ENCODE results near the gene OR5H2.

Gene OR5H2

DNA sequence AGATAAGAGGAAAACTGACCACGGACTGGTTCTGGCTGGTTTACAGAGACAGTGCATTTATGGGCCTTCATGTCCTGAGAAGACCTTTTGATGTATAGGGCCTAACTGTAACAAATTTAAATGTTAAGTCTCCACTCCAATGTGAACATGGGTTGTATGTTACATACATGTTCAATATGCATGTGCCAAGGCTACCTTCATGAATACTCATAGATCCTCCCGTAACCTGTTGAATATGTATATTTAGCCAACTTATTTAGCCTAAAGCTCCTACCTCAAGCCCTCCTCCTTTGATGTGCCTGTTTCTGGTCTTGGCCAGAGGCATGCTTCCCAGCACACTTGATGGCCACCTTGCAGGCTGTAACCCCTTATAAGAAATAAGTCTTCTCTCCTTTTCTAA lies at the start of gene OR5H2:
OR5H2 (plus strand) TSS at position 301 of the 400 bp plus-strand sequence. CDS start 398 bp downstream, outside the sequence.
- DNase-seq (ENCODE audit: low read depth, low spot score): no peak

DNA sequence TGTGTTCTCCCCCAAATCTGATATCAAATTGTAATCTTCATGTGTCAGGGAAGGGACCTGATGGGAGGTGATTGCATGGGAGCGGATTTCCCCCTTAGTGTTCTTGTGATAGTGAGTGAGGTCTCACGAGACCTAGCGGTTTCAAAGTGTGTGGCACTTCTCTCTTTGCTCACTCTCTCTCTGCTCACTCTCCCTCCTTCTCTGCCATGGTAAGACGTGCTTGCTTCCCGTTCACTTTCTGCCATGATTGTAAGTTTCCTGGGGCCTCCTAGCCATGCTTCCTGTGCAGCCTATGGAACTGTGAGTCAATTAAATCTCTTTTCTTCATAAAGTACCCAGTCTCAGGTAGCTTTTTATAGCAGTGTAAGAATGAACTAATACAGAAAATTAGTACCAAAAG lies 48.8 kb upstream of the OR5H2 start:
- DNase-seq (ENCODE audit: low read depth, low spot score): no peak

- no peak for DNase-seq (ENCODE audit: low read depth, low spot score)
Measured at GRCh38 chr3:98240131-98240530, 42.2 kb upstream of the OR5H2 start.

DNA sequence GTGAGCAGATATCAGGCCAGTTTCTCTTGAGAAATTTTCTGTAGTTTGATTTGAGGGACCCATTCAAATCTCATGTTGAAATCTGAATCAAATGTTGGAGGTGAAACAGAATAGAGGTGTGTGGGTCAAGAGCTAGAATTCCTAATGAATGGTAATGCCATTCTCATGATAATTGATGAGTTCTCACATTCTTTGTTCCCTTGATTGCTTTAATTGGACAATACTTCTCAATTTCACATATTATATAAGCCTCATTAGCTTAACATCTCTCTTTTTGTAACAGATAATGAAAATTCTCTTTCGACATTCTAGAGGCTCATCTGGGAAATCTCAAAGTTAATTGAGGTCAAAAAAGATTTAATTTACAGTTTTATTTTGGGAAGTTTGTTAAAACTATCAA lies 40.1 kb upstream of the OR5H2 start:
- DNase-seq (ENCODE audit: low read depth, low spot score): no peak

DNA sequence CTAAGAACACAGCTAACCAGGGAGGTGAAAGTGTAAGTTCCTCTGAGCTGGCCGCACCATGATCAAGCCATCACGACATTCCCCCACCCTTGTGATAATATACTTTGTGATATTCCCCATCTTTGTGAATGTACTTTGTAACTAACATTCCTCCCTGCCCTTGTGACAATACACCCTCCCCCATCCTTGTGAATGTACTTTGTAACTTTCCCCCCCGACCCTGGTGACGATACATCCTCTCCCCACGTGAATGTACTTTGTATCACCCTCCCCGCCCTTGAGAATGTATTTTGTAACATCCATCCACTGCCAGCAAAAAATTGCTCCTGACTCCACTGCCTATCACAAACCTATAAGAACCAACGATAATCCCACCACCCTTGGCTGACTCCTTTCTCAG lies 38.5 kb upstream of the OR5H2 start:
- no peak for DNase-seq (ENCODE audit: low read depth, low spot score)

- DNase-seq (ENCODE audit: low read depth, low spot score): no peak
Measured at GRCh38 chr3:98246142-98246541, 36.2 kb upstream of the OR5H2 start.

DNA sequence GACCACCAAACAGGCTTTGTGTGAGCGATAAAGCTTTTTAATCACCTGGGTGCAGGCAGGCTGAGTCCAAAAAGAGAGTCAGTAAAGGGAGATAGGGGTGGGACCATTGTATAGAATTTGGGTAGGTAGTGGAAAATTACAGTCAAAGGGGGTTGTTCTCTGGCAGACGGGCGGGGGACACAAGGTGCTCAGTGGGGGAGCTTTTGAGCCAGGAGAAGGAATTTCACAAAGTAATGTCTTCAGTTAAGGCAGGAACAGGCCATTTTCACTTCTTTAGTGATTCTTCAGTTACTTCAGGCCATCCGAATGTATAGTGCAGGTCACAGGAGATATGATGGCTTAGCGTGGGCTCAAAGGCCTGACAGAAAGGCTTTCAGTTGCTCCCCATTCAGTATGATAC lies 26.3 kb upstream of the OR5H2 start:
- DNase-seq (ENCODE audit: low read depth, low spot score): peak; percentile 25

- peak; percentile 19 for DNase-seq (ENCODE audit: low read depth, low spot score)
Measured at GRCh38 chr3:98259707-98260106, 22.6 kb upstream of the OR5H2 start.

DNA sequence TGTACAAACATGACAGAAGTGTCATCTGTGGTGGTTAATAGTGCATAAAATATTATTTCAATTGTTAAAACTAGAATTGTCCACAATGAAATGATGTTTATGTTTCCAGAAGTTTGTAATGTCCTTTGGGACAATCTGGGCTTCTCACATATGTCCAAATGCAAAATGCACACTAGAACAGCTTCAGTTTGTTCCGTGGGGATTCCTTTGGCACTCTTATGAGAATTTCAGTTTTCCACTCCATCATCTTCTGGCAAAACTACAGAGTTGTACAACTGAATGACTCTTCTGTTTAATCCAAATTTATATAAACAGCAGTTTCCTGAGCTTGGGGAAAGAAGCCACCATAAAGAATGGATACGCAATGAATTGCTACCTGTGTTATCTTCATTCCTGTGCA lies 20.3 kb upstream of the OR5H2 start:
- no peak for DNase-seq (ENCODE audit: low read depth, low spot score)

DNA sequence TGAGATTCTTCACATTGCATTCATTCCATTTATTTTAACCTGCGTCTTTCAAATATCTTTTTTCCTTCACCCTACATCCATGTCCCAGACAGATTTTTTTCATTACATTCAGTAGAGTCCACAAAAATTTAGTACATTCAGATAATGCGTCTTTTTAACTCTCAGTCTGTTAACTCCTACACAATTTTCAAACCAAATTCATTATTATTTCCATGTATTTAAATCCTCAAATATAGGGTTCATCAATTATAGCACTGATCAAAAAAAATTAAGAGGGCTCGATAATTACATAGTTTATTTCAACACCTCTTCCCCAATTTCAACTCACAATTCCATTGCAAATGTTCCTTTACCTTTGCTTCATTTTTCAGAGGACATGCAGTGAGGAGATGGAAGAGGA lies 18.4 kb upstream of the OR5H2 start, which contains the start of gene OR5H6:
OR5H6 (plus strand) TSS at position 301 of the 400 bp plus-strand sequence; CDS start at position 390, 89 bp downstream.
- no peak for DNase-seq (ENCODE audit: low read depth, low spot score)

- no peak for DNase-seq (ENCODE audit: low read depth, low spot score)
Measured at GRCh38 chr3:98269846-98270245, 12.5 kb upstream of the OR5H2 start.

- DNase-seq (ENCODE audit: low read depth, low spot score): peak; percentile 23
Measured at GRCh38 chr3:98272126-98272525, 10.2 kb upstream of the OR5H2 start.

DNA sequence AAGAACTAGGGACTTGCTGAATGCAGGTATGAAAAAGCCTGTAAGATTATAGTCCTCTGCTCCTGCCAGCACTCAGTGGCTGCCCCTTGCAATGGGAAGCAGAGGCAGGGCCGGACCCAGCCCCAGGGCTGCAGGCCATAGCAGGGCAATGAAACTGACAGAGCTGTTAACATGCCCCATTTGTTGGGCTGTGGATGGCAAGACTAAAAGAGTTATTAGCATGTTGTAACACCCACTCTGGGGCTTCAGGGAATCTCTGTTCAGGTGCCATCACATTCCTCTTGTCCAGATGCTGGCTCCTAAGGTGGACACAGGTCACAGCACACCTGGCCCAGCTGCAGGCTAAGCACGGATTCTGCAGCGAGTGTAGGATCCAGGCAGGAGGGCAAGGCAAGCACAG lies 7.4 kb upstream of the OR5H2 start:
- DNase-seq (ENCODE audit: low read depth, low spot score): no peak

- no peak for DNase-seq (ENCODE audit: low read depth, low spot score)
Measured at GRCh38 chr3:98290916-98291315, 8.6 kb downstream of the OR5H2 start.

- DNase-seq (ENCODE audit: low read depth, low spot score): no peak
Measured at GRCh38 chr3:98291332-98291957, 9.1 kb downstream of the OR5H2 start.

DNA sequence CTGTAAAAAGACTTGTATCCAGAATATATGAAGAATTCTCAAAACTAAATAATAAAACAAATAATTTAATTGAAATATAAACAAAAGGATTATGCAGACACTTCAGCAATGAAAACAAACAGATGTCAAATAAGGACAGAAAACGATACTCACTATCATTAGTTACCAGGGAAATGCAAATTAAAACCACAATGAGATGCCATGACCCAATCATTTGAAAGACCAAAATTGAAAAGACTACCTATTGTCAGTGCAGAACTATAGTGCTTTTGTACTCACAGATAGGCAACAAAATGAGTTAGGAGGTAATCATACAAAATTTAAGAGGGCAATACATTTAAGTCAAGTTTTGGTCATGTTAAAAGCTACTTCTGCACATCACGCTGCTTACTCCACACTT lies 39.8 kb downstream of the OR5H2 start:
- DNase-seq (ENCODE audit: low read depth, low spot score): no peak

DNA sequence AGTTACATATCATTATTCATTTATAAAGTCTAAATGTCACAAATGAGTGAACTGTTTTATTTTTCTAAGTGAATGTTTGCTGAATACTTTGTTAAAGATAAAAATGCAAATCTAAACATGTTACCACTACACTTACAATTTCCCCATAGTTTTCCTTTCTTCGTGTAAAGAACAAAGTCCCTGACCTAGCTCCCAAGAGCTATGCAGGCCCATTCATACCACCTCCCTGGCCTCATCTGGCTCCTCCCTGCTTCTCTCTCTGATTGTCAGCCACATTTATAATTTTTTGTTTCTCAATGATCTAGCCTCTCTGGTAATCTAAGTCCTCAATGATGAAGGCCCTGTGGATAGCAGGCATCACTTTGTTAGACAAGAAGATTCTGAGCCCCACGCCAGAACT lies 40.4 kb downstream of the OR5H2 start:
- DNase-seq (ENCODE audit: low read depth, low spot score): no peak

- DNase-seq (ENCODE audit: low read depth, low spot score): no peak
Measured at GRCh38 chr3:98323425-98323824, 41.1 kb downstream of the OR5H2 start.

DNA sequence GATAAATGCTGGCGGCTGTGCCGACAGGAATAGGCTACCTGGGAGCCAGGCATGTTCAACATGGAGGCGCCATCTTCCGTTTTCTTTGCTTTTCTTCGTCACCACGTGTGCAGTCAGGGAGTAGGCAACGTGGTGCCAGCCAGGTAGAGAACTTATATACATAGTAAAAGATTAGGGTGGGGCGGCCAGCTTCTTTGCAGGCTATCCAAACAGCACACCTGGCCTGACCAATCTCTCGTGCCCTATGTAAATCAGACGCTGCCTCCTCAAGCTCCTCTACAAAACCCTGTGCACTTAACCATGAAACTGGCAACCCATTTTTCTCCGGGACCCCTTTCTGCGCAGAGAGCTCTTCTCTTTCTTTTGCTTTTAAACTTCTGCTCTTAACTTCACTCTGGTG lies 42.8 kb downstream of the OR5H2 start:
- no peak for DNase-seq (ENCODE audit: low read depth, low spot score)

- DNase-seq (ENCODE audit: low read depth, low spot score): no peak
Measured at GRCh38 chr3:98326105-98326893, 44.0 kb downstream of the OR5H2 start.

DNA sequence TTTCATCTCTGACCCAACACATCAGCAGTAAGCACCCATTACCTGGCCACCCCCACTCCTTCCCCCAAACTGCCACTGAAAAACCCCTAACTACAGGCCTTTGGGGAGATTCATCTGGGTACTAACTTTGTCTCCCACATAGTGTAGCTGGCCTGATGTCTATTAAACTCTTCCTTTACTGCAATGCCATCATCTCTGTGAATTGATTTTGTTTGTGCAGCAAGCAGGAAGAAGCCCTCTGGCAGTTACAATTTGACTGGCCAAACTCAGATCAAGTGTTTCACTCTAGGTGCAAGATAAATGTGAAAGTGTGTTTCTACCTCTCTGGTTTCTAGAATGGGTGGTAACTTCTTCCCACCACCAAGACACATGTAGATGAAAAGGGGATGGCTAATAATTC lies 44.6 kb downstream of the OR5H2 start:
- DNase-seq (ENCODE audit: low read depth, low spot score): no peak

GRCh38 chr3:98328933-98329332 lies 46.6 kb downstream of the OR5H2 start:
- no peak for DNase-seq (ENCODE audit: low read depth, low spot score)

DNA sequence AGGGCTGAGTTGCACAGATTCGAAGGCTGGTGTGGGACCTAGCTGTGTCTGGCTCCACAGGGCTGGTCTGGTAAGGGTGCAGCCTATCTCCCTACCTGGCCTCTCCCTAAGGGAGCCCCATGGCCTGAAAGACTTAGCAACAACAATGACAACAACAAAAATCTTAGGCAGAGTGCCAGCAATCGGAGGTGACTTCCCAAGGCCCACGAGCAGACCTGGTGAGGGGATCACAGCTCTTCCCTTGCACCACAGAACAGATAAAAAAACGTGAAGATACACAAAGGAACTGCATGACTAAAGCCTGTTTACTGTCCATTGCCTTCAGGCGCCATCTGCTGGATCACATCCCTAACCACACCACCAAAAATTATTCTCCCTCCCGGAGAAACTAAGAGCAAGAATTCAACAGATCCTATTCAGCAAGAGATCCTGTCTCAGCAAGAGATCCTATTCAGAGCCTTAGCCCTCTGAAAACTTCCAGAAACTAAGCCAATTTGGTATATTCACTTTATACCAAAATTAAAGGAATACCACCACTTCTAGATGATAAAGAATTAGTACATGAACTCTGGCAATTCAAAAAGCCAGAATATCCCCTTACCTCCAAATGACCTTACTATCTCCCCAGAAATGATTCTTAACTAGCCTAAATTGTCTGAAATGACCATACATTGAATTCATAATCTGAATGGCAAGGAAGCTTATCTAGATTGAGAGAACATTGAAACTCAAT lies 47.3 kb downstream of the OR5H2 start:
- peak; percentile 81 for DNase-seq (ENCODE audit: low read depth, low spot score)

Measured in ELF-1 (cell line).